HG02610 (cell line): ENCODE results near the gene SPRYD7.
"Not testable (repeated sequence)": the region's sequence is repeated elsewhere in the genome, so short reads cannot be mapped to it uniquely, and the experiment has no call there.

Experiments
- ATAC-seq: cut with Tn5 transposase; IDR thresholded peaks from one replicate; pipeline ENCODE4 v1.9.1; 2021; ENCODE audit warnings: mild to moderate bottlenecking, moderate library complexity; ENCODE audit not compliant: unreplicated experiment

The SPRYD7 gene

GRCh38 chr13:49933511-49933910 is 2.6 kb downstream of the SPRYD7 start:
- ATAC-seq: no peak

GRCh38 chr13:49932868-49933267 is 3.3 kb downstream of the SPRYD7 start:
- ATAC-seq: no peak

- ATAC-seq: no peak
These were observed 4.1 kb downstream of the SPRYD7 start for GRCh38 chr13:49932066-49932465.

- no peak for ATAC-seq
These were observed 8.4 kb downstream of the SPRYD7 start for GRCh38 chr13:49927755-49928154.

- ATAC-seq: no peak
These were observed 10.2 kb downstream of the SPRYD7 start for GRCh38 chr13:49925881-49926418.

- no peak for ATAC-seq
These were observed 13.8 kb downstream of the SPRYD7 start for GRCh38 chr13:49922301-49922700.

- ATAC-seq: not testable (repeated sequence)
These were observed 15.2 kb downstream of the SPRYD7 start for GRCh38 chr13:49920969-49921368.

- not testable (repeated sequence) for ATAC-seq
These were observed 18.0 kb downstream of the SPRYD7 start for GRCh38 chr13:49918106-49918505.

GRCh38 chr13:49914947-49915346 is 21.2 kb downstream of the SPRYD7 start:
- ATAC-seq: no peak

- no peak for ATAC-seq
These were observed 27.5 kb downstream of the SPRYD7 start for GRCh38 chr13:49908637-49909036.

GRCh38 chr13:49904729-49905456 is 31.2 kb downstream of the SPRYD7 start:
- no peak for ATAC-seq

- no peak for ATAC-seq
These were observed 37.3 kb downstream of the SPRYD7 start for GRCh38 chr13:49898792-49899191.

- ATAC-seq: no peak
These were observed 38.4 kb downstream of the SPRYD7 start for GRCh38 chr13:49897713-49898112.

GRCh38 chr13:49895826-49896225 is 40.3 kb downstream of the SPRYD7 start:
- no peak for ATAC-seq

GRCh38 chr13:49893591-49893990 is 42.5 kb downstream of the SPRYD7 start:
- ATAC-seq: no peak

GRCh38 chr13:49890376-49890775 is 45.8 kb downstream of the SPRYD7 start:
- ATAC-seq: no peak

GRCh38 chr13:49878682-49879081 is 57.5 kb downstream of the SPRYD7 start:
- ATAC-seq: no peak

- ATAC-seq: no peak
These were observed 58.4 kb downstream of the SPRYD7 start for GRCh38 chr13:49877629-49878218.

- no peak for ATAC-seq
These were observed 61.7 kb downstream of the SPRYD7 start for GRCh38 chr13:49874430-49874829.

- ATAC-seq: no peak
These were observed 66.6 kb downstream of the SPRYD7 start for GRCh38 chr13:49869519-49869918.

- ATAC-seq: no peak
These were observed 68.3 kb downstream of the SPRYD7 start for GRCh38 chr13:49867834-49868233.

- ATAC-seq: no peak
These were observed 70.9 kb downstream of the SPRYD7 start for GRCh38 chr13:49865218-49865617.
